Measurements from ENCODE around the gene COL15A1. TPM values are rescaled to one million over a fixed set of nuclear protein-coding genes. Genes with fewer than 3 reads are reported as not detected.

COL15A1 gene
- total RNA-seq, 1 experiment from 2014 or later = 0.10 TPM

- DNase-seq (ENCODE audit: low read depth, low spot score) = no peak
- in situ Hi-C loops (cut with HindIII; ENCODE audit: low pct_unique_long_range_greater_than_20kb, low sequenced_read_pairs) = no loop called here
These were observed 28.1 kb upstream of the COL15A1 start for GRCh38 chr9:98915599-98915998.

DNA sequence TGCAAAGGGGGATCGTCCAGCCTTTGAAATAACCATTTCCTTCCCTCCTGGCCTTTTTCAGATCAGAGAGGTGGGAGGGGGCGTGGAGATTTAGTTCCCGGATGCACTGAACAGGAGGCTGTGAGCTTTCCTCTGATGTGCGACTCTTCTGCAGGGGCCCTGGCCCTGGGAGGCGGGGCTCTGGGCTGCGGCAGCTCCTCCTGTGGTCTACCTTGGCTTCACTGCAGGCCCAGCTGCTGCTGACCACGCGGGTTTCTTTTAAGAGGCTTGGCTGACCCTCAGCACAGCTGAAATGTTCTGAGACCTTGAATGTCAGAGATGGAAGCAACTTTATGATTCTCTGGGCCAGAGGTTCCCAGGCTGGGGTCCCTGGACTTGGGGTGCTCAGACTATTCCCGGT lies 27.0 kb upstream of the COL15A1 start:
- H3K27ac ChIP-seq (ENCODE audit: low read length) = no peak overlapping the region
- intact Hi-C loops (cut with micrococcal nuclease; ENCODE audit: unreplicated experiment) (no loop called here), in situ Hi-C loops (cut with HindIII; ENCODE audit: low pct_unique_long_range_greater_than_20kb, low sequenced_read_pairs) (no loop called here)
- no peaks in the 10 kb centered on the region for H3K9me3 ChIP-seq (ENCODE audit: control insufficient read depth, insufficient read depth, low read depth, low read length)
- TF ChIP-seq, protein P1, sequence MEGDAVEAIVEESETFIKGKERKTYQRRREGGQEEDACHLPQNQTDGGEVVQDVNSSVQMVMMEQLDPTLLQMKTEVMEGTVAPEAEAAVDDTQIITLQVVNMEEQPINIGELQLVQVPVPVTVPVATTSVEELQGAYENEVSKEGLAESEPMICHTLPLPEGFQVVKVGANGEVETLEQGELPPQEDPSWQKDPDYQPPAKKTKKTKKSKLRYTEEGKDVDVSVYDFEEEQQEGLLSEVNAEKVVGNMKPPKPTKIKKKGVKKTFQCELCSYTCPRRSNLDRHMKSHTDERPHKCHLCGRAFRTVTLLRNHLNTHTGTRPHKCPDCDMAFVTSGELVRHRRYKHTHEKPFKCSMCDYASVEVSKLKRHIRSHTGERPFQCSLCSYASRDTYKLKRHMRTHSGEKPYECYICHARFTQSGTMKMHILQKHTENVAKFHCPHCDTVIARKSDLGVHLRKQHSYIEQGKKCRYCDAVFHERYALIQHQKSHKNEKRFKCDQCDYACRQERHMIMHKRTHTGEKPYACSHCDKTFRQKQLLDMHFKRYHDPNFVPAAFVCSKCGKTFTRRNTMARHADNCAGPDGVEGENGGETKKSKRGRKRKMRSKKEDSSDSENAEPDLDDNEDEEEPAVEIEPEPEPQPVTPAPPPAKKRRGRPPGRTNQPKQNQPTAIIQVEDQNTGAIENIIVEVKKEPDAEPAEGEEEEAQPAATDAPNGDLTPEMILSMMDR (IDR thresholded peaks at IDR 0.05) = no peak
- TF ChIP-seq SIN3A (IDR thresholded peaks at IDR 0.05; ENCODE audit: borderline replicate concordance, insufficient read depth, low read depth, low read length) (no peak), TCF7L2 (IDR thresholded peaks at IDR 0.05; ENCODE audit: low read depth, low read length) (no peak), REST (IDR thresholded peaks at IDR 0.05; ENCODE audit: insufficient read depth in 1 of 2, low read depth in 2 of 2, low read length in 1 of 2) (no peak), POLR2AphosphoS5 (IDR thresholded peaks at IDR 0.05; ENCODE audit: low read depth, low read length) (no peak)
- ATAC-seq = no peak
- H3K27me3 ChIP-seq (ENCODE audit: control insufficient read depth, insufficient read depth, low read length) = no peaks in the 10 kb centered on the region
- H3K36me3 ChIP-seq (ENCODE audit: control insufficient read depth, insufficient read depth, low read length) = no peaks in the 10 kb centered on the region
- ChIA-PET POLR2A (no interaction called here), CTCF (no interaction called here)
- H3K4me1 ChIP-seq (ENCODE audit: control insufficient read depth, insufficient read depth, low read length) = no peaks in the 10 kb centered on the region
- DNase-seq (ENCODE audit: low read depth, low spot score) = no peak
- BruUV-seq (replicated peaks) = no TSS peak
- no peak overlapping the region for H3K4me3 ChIP-seq (ENCODE audit: low read depth in 2 of 2, low read length in 2 of 2)

More at GRCh38 chr9:98915599-98915998, 28.1 kb upstream of the COL15A1 start:
- H3K27me3 ChIP-seq (ENCODE audit: control insufficient read depth, insufficient read depth, low read length) = no peaks in the 10 kb centered on the region
- no peaks in the 10 kb centered on the region for H3K36me3 ChIP-seq (ENCODE audit: control insufficient read depth, insufficient read depth, low read length)
- H3K27ac ChIP-seq (ENCODE audit: low read length) = no peak overlapping the region
- intact Hi-C loops (cut with micrococcal nuclease; ENCODE audit: unreplicated experiment) = no loop called here
- no peak overlapping the region for H3K4me3 ChIP-seq (ENCODE audit: low read depth in 2 of 2, low read length in 2 of 2)
- no peaks in the 10 kb centered on the region for H3K4me1 ChIP-seq (ENCODE audit: control insufficient read depth, insufficient read depth, low read length)
- ChIA-PET POLR2A (no interaction called here), CTCF (no interaction called here)
- no peak for TF ChIP-seq POLR2AphosphoS5 (IDR thresholded peaks at IDR 0.05; ENCODE audit: low read depth, low read length)
- TF ChIP-seq REST (IDR thresholded peaks at IDR 0.05; ENCODE audit: insufficient read depth in 1 of 2, low read depth in 2 of 2, low read length in 1 of 2) = no peak
- TF ChIP-seq, protein P1 (IDR thresholded peaks at IDR 0.05) = no peak
- no peak for TF ChIP-seq TCF7L2 (IDR thresholded peaks at IDR 0.05; ENCODE audit: low read depth, low read length)
- no peak for TF ChIP-seq SIN3A (IDR thresholded peaks at IDR 0.05; ENCODE audit: borderline replicate concordance, insufficient read depth, low read depth, low read length)
- H3K9me3 ChIP-seq (ENCODE audit: control insufficient read depth, insufficient read depth, low read depth, low read length) = no peaks in the 10 kb centered on the region
- no TSS peak for BruUV-seq (replicated peaks)
- no peak for ATAC-seq

Data from Panc1 (cell line).